Measurements from ENCODE around the gene PBX1.

The PBX1 gene

DNA sequence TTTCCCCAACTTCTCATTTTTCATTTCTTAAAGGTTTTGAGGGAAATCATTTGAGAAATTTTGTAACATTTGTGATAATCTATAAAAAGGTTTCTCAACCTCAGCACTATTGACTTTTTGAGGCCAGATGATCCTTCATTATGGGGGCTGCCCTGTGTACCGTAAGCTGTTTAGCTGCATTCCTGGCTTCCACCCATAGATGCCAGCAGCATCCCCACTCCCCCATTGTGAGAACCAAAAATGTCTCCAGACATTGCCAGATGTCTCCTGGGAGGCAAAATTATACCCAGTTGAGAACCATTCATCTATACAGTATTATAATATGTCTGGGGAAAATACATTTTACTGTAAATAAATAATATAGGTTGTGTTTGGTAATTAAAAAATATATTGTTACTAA is 146.0 kb downstream of the PBX1 start:
- TF ChIP-seq SIN3A (IDR thresholded peaks at IDR 0.05; ENCODE audit: borderline replicate concordance, insufficient read depth, low read length), result no peak
- TF ChIP-seq, protein P1, sequence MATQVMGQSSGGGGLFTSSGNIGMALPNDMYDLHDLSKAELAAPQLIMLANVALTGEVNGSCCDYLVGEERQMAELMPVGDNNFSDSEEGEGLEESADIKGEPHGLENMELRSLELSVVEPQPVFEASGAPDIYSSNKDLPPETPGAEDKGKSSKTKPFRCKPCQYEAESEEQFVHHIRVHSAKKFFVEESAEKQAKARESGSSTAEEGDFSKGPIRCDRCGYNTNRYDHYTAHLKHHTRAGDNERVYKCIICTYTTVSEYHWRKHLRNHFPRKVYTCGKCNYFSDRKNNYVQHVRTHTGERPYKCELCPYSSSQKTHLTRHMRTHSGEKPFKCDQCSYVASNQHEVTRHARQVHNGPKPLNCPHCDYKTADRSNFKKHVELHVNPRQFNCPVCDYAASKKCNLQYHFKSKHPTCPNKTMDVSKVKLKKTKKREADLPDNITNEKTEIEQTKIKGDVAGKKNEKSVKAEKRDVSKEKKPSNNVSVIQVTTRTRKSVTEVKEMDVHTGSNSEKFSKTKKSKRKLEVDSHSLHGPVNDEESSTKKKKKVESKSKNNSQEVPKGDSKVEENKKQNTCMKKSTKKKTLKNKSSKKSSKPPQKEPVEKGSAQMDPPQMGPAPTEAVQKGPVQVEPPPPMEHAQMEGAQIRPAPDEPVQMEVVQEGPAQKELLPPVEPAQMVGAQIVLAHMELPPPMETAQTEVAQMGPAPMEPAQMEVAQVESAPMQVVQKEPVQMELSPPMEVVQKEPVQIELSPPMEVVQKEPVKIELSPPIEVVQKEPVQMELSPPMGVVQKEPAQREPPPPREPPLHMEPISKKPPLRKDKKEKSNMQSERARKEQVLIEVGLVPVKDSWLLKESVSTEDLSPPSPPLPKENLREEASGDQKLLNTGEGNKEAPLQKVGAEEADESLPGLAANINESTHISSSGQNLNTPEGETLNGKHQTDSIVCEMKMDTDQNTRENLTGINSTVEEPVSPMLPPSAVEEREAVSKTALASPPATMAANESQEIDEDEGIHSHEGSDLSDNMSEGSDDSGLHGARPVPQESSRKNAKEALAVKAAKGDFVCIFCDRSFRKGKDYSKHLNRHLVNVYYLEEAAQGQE (IDR thresholded peaks at IDR 0.05; ENCODE audit: insufficient read depth in 1 of 2, low read depth in 2 of 2, low read length in 2 of 2), result no peak
- no peak for TF ChIP-seq TAF1 (IDR thresholded peaks at IDR 0.05; ENCODE audit: borderline replicate concordance, insufficient read depth, low read length)
- no peak for TF ChIP-seq POLR2AphosphoS5 (IDR thresholded peaks at IDR 0.05; ENCODE audit: low read depth, low read length)
- TF ChIP-seq FOXP2 (optimal IDR thresholded peaks at IDR 0.05; ENCODE audit: borderline replicate concordance, extremely low read depth, extremely low read length, insufficient read depth), result no peak

DNA sequence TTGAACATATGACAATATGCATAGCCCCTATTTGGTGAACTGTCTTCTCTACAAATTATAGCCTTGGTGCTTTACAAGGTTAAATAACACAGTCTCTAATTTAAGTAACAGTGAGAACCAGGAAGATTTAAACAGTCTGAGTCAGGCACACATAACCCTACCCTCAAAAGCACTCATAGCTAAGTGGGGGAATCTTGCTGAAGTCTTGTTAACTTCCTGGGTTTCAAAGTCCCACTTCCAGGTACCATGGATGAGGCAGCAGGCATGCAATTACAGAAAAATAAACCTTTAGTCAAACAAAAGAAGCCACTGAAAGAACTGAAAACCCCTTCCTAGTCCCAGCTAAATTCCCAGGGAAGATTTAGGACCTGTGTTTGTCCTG is 147.6 kb downstream of the PBX1 start:
- TF ChIP-seq SIN3A (IDR thresholded peaks at IDR 0.05; ENCODE audit: borderline replicate concordance, insufficient read depth, low read length) (no peak), TAF1 (IDR thresholded peaks at IDR 0.05; ENCODE audit: borderline replicate concordance, insufficient read depth, low read length) (no peak), POLR2AphosphoS5 (IDR thresholded peaks at IDR 0.05; ENCODE audit: low read depth, low read length) (no peak), FOXP2 (optimal IDR thresholded peaks at IDR 0.05; ENCODE audit: borderline replicate concordance, extremely low read depth, extremely low read length, insufficient read depth) (no peak)
- TF ChIP-seq, protein P1 (IDR thresholded peaks at IDR 0.05; ENCODE audit: insufficient read depth in 1 of 2, low read depth in 2 of 2, low read length in 2 of 2), result no peak

GRCh38 chr1:164707868-164708331 is 148.9 kb downstream of the PBX1 start:
- TF ChIP-seq TAF1 (IDR thresholded peaks at IDR 0.05; ENCODE audit: borderline replicate concordance, insufficient read depth, low read length), result no peak
- TF ChIP-seq, protein P1 (IDR thresholded peaks at IDR 0.05; ENCODE audit: insufficient read depth in 1 of 2, low read depth in 2 of 2, low read length in 2 of 2), result no peak

GRCh38 chr1:164708596-164708995 is 149.6 kb downstream of the PBX1 start:
- no peak for TF ChIP-seq TAF1 (IDR thresholded peaks at IDR 0.05; ENCODE audit: borderline replicate concordance, insufficient read depth, low read length)
- TF ChIP-seq, protein P1 (IDR thresholded peaks at IDR 0.05; ENCODE audit: insufficient read depth in 1 of 2, low read depth in 2 of 2, low read length in 2 of 2), result no peak

DNA sequence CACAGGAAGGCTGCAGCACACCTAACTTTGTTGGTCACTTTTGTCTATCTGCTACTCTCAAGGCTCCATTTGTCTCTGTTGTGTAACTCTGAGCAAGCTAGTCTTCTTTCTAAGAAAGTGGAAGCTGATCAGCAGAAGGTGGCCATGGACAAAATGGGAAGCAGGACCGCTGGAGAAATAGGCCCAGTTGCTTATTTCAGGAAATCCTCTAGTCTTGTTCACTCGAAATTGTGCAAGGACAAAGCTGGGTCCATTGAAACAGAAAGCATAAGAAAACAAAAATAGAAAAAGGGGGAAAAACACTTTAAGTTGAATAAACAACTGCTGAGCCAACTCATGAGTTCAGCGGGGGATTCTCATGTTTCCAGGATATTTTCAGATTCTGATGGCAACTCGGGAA is 150.1 kb downstream of the PBX1 start:
- no peak for TF ChIP-seq TAF1 (IDR thresholded peaks at IDR 0.05; ENCODE audit: borderline replicate concordance, insufficient read depth, low read length)
- no peak for TF ChIP-seq SIN3A (IDR thresholded peaks at IDR 0.05; ENCODE audit: borderline replicate concordance, insufficient read depth, low read length)
- TF ChIP-seq POLR2AphosphoS5 (IDR thresholded peaks at IDR 0.05; ENCODE audit: low read depth, low read length), result no peak
- TF ChIP-seq, protein P1 (IDR thresholded peaks at IDR 0.05; ENCODE audit: insufficient read depth in 1 of 2, low read depth in 2 of 2, low read length in 2 of 2), result no peak
- TF ChIP-seq FOXP2 (optimal IDR thresholded peaks at IDR 0.05; ENCODE audit: borderline replicate concordance, extremely low read depth, extremely low read length, insufficient read depth), result no peak
